Ovary (tissue), 9 donors: ENCODE data around the gene SH3D21. TPM values are rescaled to one million over a fixed set of nuclear protein-coding genes. Genes with fewer than 3 reads are reported as not detected.
A peak's percentile ranks its signal among the peaks of the same experiment; 100 is the strongest.

Source experiments
- DNase-seq, 5 donors: peaks; one replicate each; pipeline ENCODE4 v3.0.0-alpha.2; 2019 to 2020
- H3K27ac ChIP-seq, 2 donors: fragments of 200-600 bp; one replicate each; pipeline versions ENCODE4 v1.5.1 to v1.8.0; 2019 to 2022
- H3K27me3 ChIP-seq: fragments of 200-600 bp; one replicate; pipeline ENCODE4 v1.8.0; 2022
- H3K36me3 ChIP-seq: fragments of 200-600 bp; sonication (generic); one replicate; pipeline ENCODE4 v1.5.1; 2019
- H3K4me1 ChIP-seq: one replicate; pipeline ENCODE4 v1.8.1; 2013; ENCODE audit warnings: mild to moderate bottlenecking, moderate library complexity; ENCODE audit not compliant: insufficient read depth
- H3K4me3 ChIP-seq: fragments of 200-600 bp; sonication (generic); one replicate; pipeline ENCODE4 v1.5.1; 2017
- H3K9me3 ChIP-seq, 2 donors: fragments of 200-600 bp in 1 of 2; sonication (generic) in 1 of 2; one replicate each; pipeline versions ENCODE4 v1.5.1 to v1.8.1; 2013 to 2019; ENCODE audit warnings: mild to moderate bottlenecking in 1 of 2, moderate library complexity in 1 of 2
- CTCF ChIP-seq, 3 donors: fragments of 450-650 bp in 2 of 3; fragments of 200-600 bp in 1 of 3; IDR thresholded peaks; one replicate each; pipeline versions ENCODE4 v1.5.1 to v1.8.0; 2016 to 2022; ENCODE audit warnings: antibody characterized with exemption in 3 of 3, mild to moderate bottlenecking in 1 of 3
- EP300 ChIP-seq: sonication (generic); formaldehyde crosslinking; IDR thresholded peaks from one replicate; pipeline ENCODE4 v1.6.1; 2017; ENCODE audit warnings: antibody characterized with exemption
- POLR2A ChIP-seq: fragments of 450-650 bp; IDR thresholded peaks from one replicate; pipeline ENCODE4 v1.6.1; 2017; ENCODE audit warnings: antibody characterized with exemption, mild to moderate bottlenecking, moderate library complexity
- WGBS, 3 donors: extraction: QIAGEN DNeasy Blood & Tissue Kit in 1 of 3; methylation state at CpG; one replicate each; pipeline versions ENCODE4 v1.1.5 to v1.1.7; 2013 to 2017; 5-methylcytosine and 5-hydroxymethylcytosine counted together
- intact Hi-C, 4 donors: fragments of 100-400 bp; cut with DNase I; formaldehyde crosslinking; loops; one replicate each; pipeline versions ENCODE4 v1.11.0 to v1.15.1; 2022 to 2023
- polyA plus RNA-seq, 2 donors: library from polyadenylated mRNA; stranded (reverse); fragments of 200-250 nt in 1 of 2; fragments of 350-450 nt in 1 of 2; fragmentation: Illumina TruSeq in 1 of 2; extraction: RNeasy Lipid Tissue Mini Kit (QIAGEN cat#74804) in 1 of 2; gene quantifications; one replicate each; pipeline ENCODE4 v1.2.3, GENCODE V29; 2013 to 2014
- total RNA-seq, 7 donors: library from RNA; depleted of rRNA in 2 of 7; stranded (reverse); fragments of >200 nt in 2 of 7; fragmentation: NEBNext Ultra II Directional in 3 of 7; extraction: Animal tissue kit (Norgen Biotek cat#: 25700) in 3 of 7; gene quantifications; one replicate each; pipeline versions ENCODE4 v1.1.0 to v1.2.4, GENCODE V29; 2016 to 2023
- donor health status: DM: no; HTN: no; CAD: no; lungs with moderate emphysema.
- donor health status: DM: no; HTN: no; CAD: no.
- donor health status: Bipolar disorder and iron deficiency.
- donor health status: DM: yes; HTN: yes; CAD: no.
- donor health status: DM: no; HTN: no; CAD: no.
- donor health status: DM: yes; HTN: yes; CAD: no.

The SH3D21 gene
- total and polyA plus RNA-seq, 9 donors: 1.9 to 22.6 (median 8.7) TPM

GRCh38 chr1:36320767-36321118 lies 14.6 kb downstream of the SH3D21 start:
- peaks cover 13% of the 10 kb centered on the region for H3K4me1 ChIP-seq
- intact Hi-C loops: loop anchor here in 3 of 4 donors (5.0 kb wide), 3 partner anchors 47 to 67 kb away; partner anchors contain the start of gene STK40 (in 1 of the 3)
- peak overlapping the region; percentile 35 to 98 for H3K27ac ChIP-seq
- peak overlapping the region; percentile 39 for H3K4me3 ChIP-seq
- H3K27me3 ChIP-seq: no peaks in the 10 kb centered on the region
- 4 to 10% (median 8%) methylated on average over 22 to 23 of the region's 23 CpGs for WGBS, 3 donors
- H3K9me3 ChIP-seq: no peaks in the 10 kb centered on the region
- H3K36me3 ChIP-seq: no peaks in the 10 kb centered on the region
- DNase-seq: no peak
- TF ChIP-seq EP300: no peak
- TF ChIP-seq POLR2A: no peak
- TF ChIP-seq CTCF (IDR thresholded peaks at IDR 0.05): no peak

- WGBS, 3 donors: 6 to 16% (median 11%) methylated on average over 34 to 59 of the region's 59 CpGs
- Histone ChIP-seq H3K4me3 (peak overlapping the region; percentile 39), H3K9me3 (no peaks in the 10 kb centered on the region), H3K36me3 (no peaks in the 10 kb centered on the region), H3K27me3 (no peaks in the 10 kb centered on the region), H3K4me1 (peaks cover 13% of the 10 kb centered on the region), H3K27ac (peak overlapping the region; percentile 72 to 98)
- TF ChIP-seq EP300 (no peak), CTCF (IDR thresholded peaks at IDR 0.05) (no peak), POLR2A (peak; percentile 36)
- intact Hi-C loops: loop anchor here in 3 of 4 donors (5.0 kb wide), 3 partner anchors 46 to 66 kb away; partner anchors contain the start of gene STK40 (in 1 of the 3)
- DNase-seq: peak; percentile 92 to 95 (median 94)
Observed at GRCh38 chr1:36321119-36321951, 15.2 kb downstream of the SH3D21 start.

GRCh38 chr1:36322041-36322785 lies 16.0 kb downstream of the SH3D21 start:
- intact Hi-C loops: loop anchor here in 3 of 4 donors (5.0 kb wide), 3 partner anchors 45 to 65 kb away; partner anchors contain the start of gene STK40 (in 1 of the 3)

More at GRCh38 chr1:36322041-36322785, 16.0 kb downstream of the SH3D21 start:
- H3K9me3 ChIP-seq: no peaks in the 10 kb centered on the region
- 8 to 35% (median 11%) methylated on average over 13 to 67 of the region's 67 CpGs for WGBS, 3 donors
- peak overlapping the region; percentile 72 to 98 for H3K27ac ChIP-seq
- H3K4me3 ChIP-seq: peak overlapping the region; percentile 65
- no peak for TF ChIP-seq EP300
- no peak for TF ChIP-seq POLR2A
- no peak for TF ChIP-seq CTCF (IDR thresholded peaks at IDR 0.05)
- peaks cover 13% of the 10 kb centered on the region for H3K4me1 ChIP-seq
- H3K27me3 ChIP-seq: no peaks in the 10 kb centered on the region
- H3K36me3 ChIP-seq: no peaks in the 10 kb centered on the region
- peak; percentile 50 to 74 (median 64) for DNase-seq
